ENCODE data around the gene NFATC4.
A peak's percentile ranks its signal among the peaks of the same experiment; 100 is the strongest.
"Not testable (repeated sequence)": the region's sequence is repeated elsewhere in the genome, so short reads cannot be mapped to it uniquely, and the experiment has no call there.

NFATC4 gene

GRCh38 chr14:24366721-24367513 is 1.1 kb upstream of the NFATC4 start:
- TF ChIP-seq, protein P1, sequence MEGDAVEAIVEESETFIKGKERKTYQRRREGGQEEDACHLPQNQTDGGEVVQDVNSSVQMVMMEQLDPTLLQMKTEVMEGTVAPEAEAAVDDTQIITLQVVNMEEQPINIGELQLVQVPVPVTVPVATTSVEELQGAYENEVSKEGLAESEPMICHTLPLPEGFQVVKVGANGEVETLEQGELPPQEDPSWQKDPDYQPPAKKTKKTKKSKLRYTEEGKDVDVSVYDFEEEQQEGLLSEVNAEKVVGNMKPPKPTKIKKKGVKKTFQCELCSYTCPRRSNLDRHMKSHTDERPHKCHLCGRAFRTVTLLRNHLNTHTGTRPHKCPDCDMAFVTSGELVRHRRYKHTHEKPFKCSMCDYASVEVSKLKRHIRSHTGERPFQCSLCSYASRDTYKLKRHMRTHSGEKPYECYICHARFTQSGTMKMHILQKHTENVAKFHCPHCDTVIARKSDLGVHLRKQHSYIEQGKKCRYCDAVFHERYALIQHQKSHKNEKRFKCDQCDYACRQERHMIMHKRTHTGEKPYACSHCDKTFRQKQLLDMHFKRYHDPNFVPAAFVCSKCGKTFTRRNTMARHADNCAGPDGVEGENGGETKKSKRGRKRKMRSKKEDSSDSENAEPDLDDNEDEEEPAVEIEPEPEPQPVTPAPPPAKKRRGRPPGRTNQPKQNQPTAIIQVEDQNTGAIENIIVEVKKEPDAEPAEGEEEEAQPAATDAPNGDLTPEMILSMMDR (IDR thresholded peaks at IDR 0.05; ENCODE audit: insufficient read depth, missing control alignments), result no peak
- no peak for FAIRE-seq
- DNase-seq (ENCODE audit: insufficient read length, low spot score), result peak; percentile 47

DNA sequence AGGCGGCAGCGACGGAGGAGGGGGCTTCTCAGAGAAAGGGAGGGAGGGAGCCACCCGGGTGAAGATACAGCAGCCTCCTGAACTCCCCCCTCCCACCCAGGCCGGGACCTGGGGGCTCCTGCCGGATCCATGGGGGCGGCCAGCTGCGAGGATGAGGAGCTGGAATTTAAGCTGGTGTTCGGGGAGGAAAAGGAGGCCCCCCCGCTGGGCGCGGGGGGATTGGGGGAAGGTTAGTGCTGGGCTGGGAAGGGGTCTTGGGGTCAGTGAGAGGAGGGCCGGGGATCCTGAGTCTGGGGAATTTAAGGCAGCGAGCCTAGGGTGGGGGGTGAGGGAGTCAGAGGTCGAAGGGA is 203 bp downstream of the NFATC4 start:
- DNase-seq (ENCODE audit: insufficient read length, low spot score), result no peak
- FAIRE-seq, result no peak

DNA sequence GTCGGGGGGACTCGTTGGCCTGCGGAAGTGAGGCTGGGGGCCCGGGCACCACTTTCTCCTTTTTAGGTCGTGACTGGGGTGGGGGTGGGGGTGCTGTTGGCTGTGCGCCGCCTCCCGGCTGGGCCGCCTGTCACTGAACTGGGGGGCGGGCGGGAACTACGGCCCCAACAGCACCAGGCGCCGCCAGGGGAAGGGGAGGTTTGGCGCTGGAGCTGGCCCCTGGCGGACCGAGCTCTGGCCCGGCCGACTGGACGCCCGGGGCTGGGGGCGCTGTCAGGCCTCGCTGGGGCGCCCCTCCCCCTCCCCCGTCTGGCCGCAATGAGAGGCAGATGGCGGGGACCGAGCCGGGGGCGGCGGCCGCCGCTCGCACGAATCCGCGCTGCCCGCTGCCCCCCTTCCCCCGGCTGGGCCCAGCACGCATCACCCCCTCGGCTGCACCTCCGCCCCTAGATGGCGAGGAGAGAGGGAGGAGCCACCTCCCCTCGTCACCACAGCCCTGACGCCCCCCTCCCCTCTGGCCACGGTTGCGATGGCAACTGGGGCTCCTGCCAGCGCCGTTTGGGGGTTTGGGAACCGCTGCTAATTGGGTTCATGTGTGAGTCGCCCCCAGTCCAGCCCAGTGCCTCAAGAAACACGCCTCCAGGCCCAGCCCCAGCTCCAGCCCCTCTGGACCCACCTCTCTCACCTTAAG is 723 bp downstream of the NFATC4 start:
- DNase-seq (ENCODE audit: insufficient read length, low spot score), result peak; percentile 77
- TF ChIP-seq, protein P1 (IDR thresholded peaks at IDR 0.05; ENCODE audit: insufficient read depth, missing control alignments), result no peak
- no peak for FAIRE-seq

More for the DNA sequence above, 203 bp downstream of the NFATC4 start:
- TF ChIP-seq, protein P1 (IDR thresholded peaks at IDR 0.05; ENCODE audit: insufficient read depth, missing control alignments), result no peak

GRCh38 chr14:24369463-24369862 is 1.5 kb downstream of the NFATC4 start:
- DNase-seq (ENCODE audit: insufficient read length, low spot score), result no peak
- TF ChIP-seq, protein P1 (IDR thresholded peaks at IDR 0.05; ENCODE audit: insufficient read depth, missing control alignments), result no peak
- FAIRE-seq, result no peak

DNA sequence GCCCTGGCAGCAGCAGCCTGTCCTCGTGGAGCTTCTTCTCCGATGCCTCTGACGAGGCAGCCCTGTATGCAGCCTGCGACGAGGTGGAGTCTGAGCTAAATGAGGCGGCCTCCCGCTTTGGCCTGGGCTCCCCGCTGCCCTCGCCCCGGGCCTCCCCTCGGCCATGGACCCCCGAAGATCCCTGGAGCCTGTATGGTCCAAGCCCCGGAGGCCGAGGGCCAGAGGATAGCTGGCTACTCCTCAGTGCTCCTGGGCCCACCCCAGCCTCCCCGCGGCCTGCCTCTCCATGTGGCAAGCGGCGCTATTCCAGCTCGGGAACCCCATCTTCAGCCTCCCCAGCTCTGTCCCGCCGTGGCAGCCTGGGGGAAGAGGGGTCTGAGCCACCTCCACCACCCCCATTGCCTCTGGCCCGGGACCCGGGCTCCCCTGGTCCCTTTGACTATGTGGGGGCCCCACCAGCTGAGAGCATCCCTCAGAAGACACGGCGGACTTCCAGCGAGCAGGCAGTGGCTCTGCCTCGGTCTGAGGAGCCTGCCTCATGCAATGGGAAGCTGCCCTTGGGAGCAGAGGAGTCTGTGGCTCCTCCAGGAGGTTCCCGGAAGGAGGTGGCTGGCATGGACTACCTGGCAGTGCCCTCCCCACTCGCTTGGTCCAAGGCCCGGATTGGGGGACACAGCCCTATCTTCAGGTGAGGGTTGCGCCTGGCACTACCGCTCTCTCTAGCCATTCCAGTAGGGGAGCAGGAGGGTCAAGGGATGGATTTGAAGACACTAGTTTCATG is 2.1 kb downstream of the NFATC4 start:
- TF ChIP-seq, protein P1 (IDR thresholded peaks at IDR 0.05; ENCODE audit: insufficient read depth, missing control alignments), result no peak
- no peak for FAIRE-seq
- no peak for DNase-seq (ENCODE audit: insufficient read length, low spot score)

DNA sequence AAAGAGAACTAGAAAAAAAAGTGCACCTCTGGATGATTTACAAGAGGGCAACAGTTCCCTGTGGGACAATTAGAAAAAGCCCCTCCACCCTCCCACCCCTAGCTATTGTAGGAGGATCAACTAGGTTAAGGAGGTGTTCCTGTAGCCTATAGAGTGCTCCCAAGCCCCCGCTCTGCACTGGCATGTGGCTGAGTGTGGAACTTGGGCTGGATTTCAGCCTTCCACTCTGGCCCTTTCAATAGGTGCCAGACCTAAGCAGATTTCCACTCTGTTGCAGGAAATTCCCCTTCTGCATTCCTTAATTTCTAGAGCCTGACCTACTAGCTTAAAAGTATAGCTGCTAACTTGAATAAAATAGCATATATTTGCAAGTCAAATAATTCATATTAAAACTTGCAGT is 2.8 kb downstream of the NFATC4 start:
- no peak for FAIRE-seq
- TF ChIP-seq, protein P1 (IDR thresholded peaks at IDR 0.05; ENCODE audit: insufficient read depth, missing control alignments), result no peak
- no peak for DNase-seq (ENCODE audit: insufficient read length, low spot score)

- not testable (repeated sequence) for FAIRE-seq; DNase-seq (ENCODE audit: insufficient read length, low spot score)
These were observed 3.6 kb downstream of the NFATC4 start for GRCh38 chr14:24371605-24372004.
